ENCODE results near the gene ZFTA. TPM values are rescaled to one million over a fixed set of nuclear protein-coding genes. Genes with fewer than 3 reads are reported as not detected.

Gene ZFTA
- total and polyA plus RNA-seq, 7 experiments from 2014 or later = 0.04 to 3.6 (median 2.4) TPM

- peak overlapping the region in 1 of 9 donors; percentile 32 for H3K27ac Mint-ChIP-seq
- H3K4me3 ChIP-seq (ENCODE audit: low read length) = no peak overlapping the region
- intact Hi-C loops (cut with micrococcal nuclease) = loop anchor here (2.0 to 10.0 kb wide), 5 partner anchors 42 to 205 kb away; partner anchors contain the start of genes SPINDOC (in 2 of the 2), COX8A (in 1 of the 2), MARK2 (in 1 of the 2) and RTN3 (in 1 of the 2)
Observed at GRCh38 chr11:63769714-63770455, 1.3 kb upstream of the ZFTA start.

GRCh38 chr11:63769042-63769713 is 603 bp upstream of the ZFTA start:
- H3K27ac Mint-ChIP-seq = no peak overlapping the region
- Histone ChIP-seq H3K4me3 (ENCODE audit: low read length) (no peak overlapping the region), H3K36me3 (ENCODE audit: control insufficient read depth in 2 of 3, insufficient read depth in 3 of 3, low read length in 3 of 3) (no peaks in the 10 kb centered on the region), H3K9me3 (ENCODE audit: control insufficient read depth in 2 of 3, low read length in 3 of 3) (no peaks in the 10 kb centered on the region), H3K27ac (ENCODE audit: low read depth, low read length) (no peak overlapping the region), H3K4me1 (ENCODE audit: control insufficient read depth in 2 of 2, insufficient read depth in 2 of 2, low read length in 2 of 2) (peaks cover 6 to 9% of the 10 kb centered on the region in 2 donors), H3K27me3 (ENCODE audit: control insufficient read depth in 2 of 2, insufficient read depth in 2 of 2, low read length in 2 of 2) (peaks cover 0 to 9% of the 10 kb centered on the region in 2 donors)
- intact Hi-C loops (cut with micrococcal nuclease) = loop anchor here (2.0 to 10.0 kb wide), 5 partner anchors 43 to 206 kb away; partner anchors contain the start of genes SPINDOC (in 2 of the 2), COX8A (in 1 of the 2), MARK2 (in 1 of the 2) and RTN3 (in 1 of the 2)
- CTCF ChIA-PET = interaction anchor here (1.4 to 1.7 kb wide), 2 partner anchors 174 to 384 kb away, joined by 3 to 6 read pairs; no protein-coding TSS in a partner anchor
- H3K36me3 Mint-ChIP-seq = peaks cover 0 to 4% (median 0%) of the 10 kb centered on the region in 5 donors
- peaks cover 0 to 40% (median 9%) of the 10 kb centered on the region in 5 donors for H3K27me3 Mint-ChIP-seq
- peak overlapping the region in 5 of 10 donors; percentile 16 to 73 (median 41) for H3K4me3 Mint-ChIP-seq
- ATAC-seq (peak; percentile 40), DNase-seq (peak in 6 of 9 donors; percentile 6 to 60 (median 18))
- POLR2A ChIA-PET = interaction anchor here (0.6 kb wide), 1 partner anchor 200 kb away, joined by 6 read pairs; no protein-coding TSS in a partner anchor
- H3K9me3 Mint-ChIP-seq = peaks cover 0 to 2% (median 0%) of the 10 kb centered on the region in 11 donors
- peaks cover 6 to 14% (median 8%) of the 10 kb centered on the region in 7 donors for H3K4me1 Mint-ChIP-seq

More at GRCh38 chr11:63769714-63770455, 1.3 kb upstream of the ZFTA start:
- Mint-ChIP-seq H3K4me1 (peaks cover 6 to 14% (median 8%) of the 10 kb centered on the region in 7 donors), H3K27me3 (peaks cover 0 to 40% (median 9%) of the 10 kb centered on the region in 5 donors), H3K9me3 (peaks cover 0 to 2% (median 0%) of the 10 kb centered on the region in 11 donors), H3K36me3 (peaks cover 0 to 4% (median 0%) of the 10 kb centered on the region in 5 donors), H3K4me3 (peak overlapping the region; percentile 62 to 81 (median 74))
- DNase-seq (peak in 1 of 9 donors; percentile 4), ATAC-seq (no peak)
- no peaks in the 10 kb centered on the region for H3K36me3 ChIP-seq (ENCODE audit: control insufficient read depth in 2 of 3, insufficient read depth in 3 of 3, low read length in 3 of 3)
- no peak overlapping the region for H3K27ac ChIP-seq (ENCODE audit: low read depth, low read length)
- peaks cover 0 to 9% of the 10 kb centered on the region in 2 donors for H3K27me3 ChIP-seq (ENCODE audit: control insufficient read depth in 2 of 2, insufficient read depth in 2 of 2, low read length in 2 of 2)
- ChIA-PET CTCF (interaction anchor here (0.7 to 1.4 kb wide), 2 partner anchors 84 to 173 kb away, joined by 3 read pairs; no protein-coding TSS in a partner anchor), POLR2A (no interaction called here)
- peaks cover 6 to 9% of the 10 kb centered on the region in 2 donors for H3K4me1 ChIP-seq (ENCODE audit: control insufficient read depth in 2 of 2, insufficient read depth in 2 of 2, low read length in 2 of 2)
- H3K9me3 ChIP-seq (ENCODE audit: control insufficient read depth in 2 of 3, low read length in 3 of 3) = no peaks in the 10 kb centered on the region

- Histone ChIP-seq H3K4me1 (ENCODE audit: control insufficient read depth in 2 of 2, insufficient read depth in 2 of 2, low read length in 2 of 2) (peaks cover 6 to 9% of the 10 kb centered on the region in 2 donors), H3K27ac (ENCODE audit: low read depth, low read length) (peak overlapping the region; percentile 60), H3K27me3 (ENCODE audit: control insufficient read depth in 2 of 2, insufficient read depth in 2 of 2, low read length in 2 of 2) (peaks cover 0 to 9% of the 10 kb centered on the region in 2 donors), H3K4me3 (ENCODE audit: low read length) (peak overlapping the region; percentile 77), H3K9me3 (ENCODE audit: control insufficient read depth in 2 of 3, low read length in 3 of 3) (no peaks in the 10 kb centered on the region), H3K36me3 (ENCODE audit: control insufficient read depth in 2 of 3, insufficient read depth in 3 of 3, low read length in 3 of 3) (no peaks in the 10 kb centered on the region)
- Mint-ChIP-seq H3K4me1 (peaks cover 6 to 14% (median 8%) of the 10 kb centered on the region in 7 donors), H3K36me3 (peaks cover 0 to 4% (median 0%) of the 10 kb centered on the region in 5 donors), H3K27me3 (peaks cover 0 to 29% (median 5%) of the 10 kb centered on the region in 5 donors), H3K27ac (peak overlapping the region; percentile 34 to 94 (median 83)), H3K9me3 (peaks cover 0 to 2% (median 0%) of the 10 kb centered on the region in 11 donors), H3K4me3 (peak overlapping the region; percentile 87 to 99 (median 92))
- ChIA-PET CTCF (interaction anchor here (0.7 to 1.7 kb wide), 6 partner anchors 71 to 385 kb away, joined by 3 to 6 read pairs (median 3); partner anchors contain the start of gene MARK2), POLR2A (interaction anchor here (0.6 to 1.0 kb wide), 3 partner anchors 36 to 166 kb away, joined by 3 read pairs; no protein-coding TSS in a partner anchor)
- DNase-seq (peak in 8 of 9 donors; percentile 17 to 52 (median 36)), ATAC-seq (peak; percentile 35)
- intact Hi-C loops (cut with micrococcal nuclease) = loop anchor here (1.0 to 10.0 kb wide), 10 partner anchors 45 to 381 kb away; partner anchors contain the start of genes SPINDOC (in 2 of the 2), ATL3 (in 1 of the 2), COX8A (in 1 of the 2) and MARK2 (in 1 of the 2)
Observed at GRCh38 chr11:63767565-63768236, 874 bp downstream of the ZFTA start.

- Mint-ChIP-seq H3K4me1 (peaks cover 6 to 14% (median 8%) of the 10 kb centered on the region in 7 donors), H3K9me3 (peaks cover 0 to 2% (median 0%) of the 10 kb centered on the region in 11 donors), H3K27me3 (peaks cover 0 to 25% (median 4%) of the 10 kb centered on the region in 5 donors), H3K36me3 (peaks cover 0 to 4% (median 0%) of the 10 kb centered on the region in 5 donors), H3K4me3 (peak overlapping the region; percentile 87 to 99 (median 92)), H3K27ac (peak overlapping the region in 8 of 9 donors; percentile 37 to 94 (median 84))
- intact Hi-C loops (cut with micrococcal nuclease) = loop anchor here (2.0 to 10.0 kb wide), 5 partner anchors 45 to 382 kb away; partner anchors contain the start of genes COX8A (in 1 of the 2), RTN3 (in 1 of the 2) and SPINDOC (in 1 of the 2)
- Histone ChIP-seq H3K27ac (ENCODE audit: low read depth, low read length) (peak overlapping the region; percentile 60), H3K27me3 (ENCODE audit: control insufficient read depth in 2 of 2, insufficient read depth in 2 of 2, low read length in 2 of 2) (peaks cover 0 to 9% of the 10 kb centered on the region in 2 donors), H3K4me3 (ENCODE audit: low read length) (peak overlapping the region; percentile 77), H3K9me3 (ENCODE audit: control insufficient read depth in 2 of 3, low read length in 3 of 3) (no peaks in the 10 kb centered on the region), H3K36me3 (ENCODE audit: control insufficient read depth in 2 of 3, insufficient read depth in 3 of 3, low read length in 3 of 3) (no peaks in the 10 kb centered on the region), H3K4me1 (ENCODE audit: control insufficient read depth in 2 of 2, insufficient read depth in 2 of 2, low read length in 2 of 2) (peaks cover 6 to 9% of the 10 kb centered on the region in 2 donors)
- no peak for DNase-seq
- ChIA-PET POLR2A (interaction anchor here (1.0 kb wide), 1 partner anchor 70 kb away, joined by 3 read pairs; no protein-coding TSS in a partner anchor), CTCF (interaction anchor here (0.7 to 1.3 kb wide), 4 partner anchors 72 to 380 kb away, joined by 3 to 5 read pairs (median 3); partner anchors contain the start of gene MARK2)
- no peak for ATAC-seq
Observed at GRCh38 chr11:63767267-63767564, 1.4 kb downstream of the ZFTA start.

- peaks cover 0 to 2% (median 0%) of the 10 kb centered on the region in 11 donors for H3K9me3 Mint-ChIP-seq
- ChIA-PET CTCF (interaction anchor here (0.6 to 1.3 kb wide), 4 partner anchors 44 to 394 kb away, joined by 3 to 5 read pairs (median 3); partner anchors contain the start of gene MARK2), POLR2A (no interaction called here)
- intact Hi-C loops (cut with micrococcal nuclease) = loop anchor here (2.0 to 10.0 kb wide), 5 partner anchors 46 to 382 kb away; partner anchors contain the start of genes COX8A (in 1 of the 2), RTN3 (in 1 of the 2) and SPINDOC (in 1 of the 2)
- H3K9me3 ChIP-seq (ENCODE audit: control insufficient read depth in 2 of 3, low read length in 3 of 3) = no peaks in the 10 kb centered on the region
- no peak for DNase-seq
- no peak overlapping the region for H3K27ac ChIP-seq (ENCODE audit: low read depth, low read length)
- peaks cover 6 to 9% of the 10 kb centered on the region in 2 donors for H3K4me1 ChIP-seq (ENCODE audit: control insufficient read depth in 2 of 2, insufficient read depth in 2 of 2, low read length in 2 of 2)
- peak overlapping the region in 9 of 10 donors; percentile 52 to 99 (median 92) for H3K4me3 Mint-ChIP-seq
- H3K4me1 Mint-ChIP-seq = peaks cover 6 to 14% (median 8%) of the 10 kb centered on the region in 7 donors
- ATAC-seq = no peak
- H3K36me3 Mint-ChIP-seq = peaks cover 0 to 4% (median 0%) of the 10 kb centered on the region in 5 donors
- H3K27me3 ChIP-seq (ENCODE audit: control insufficient read depth in 2 of 2, insufficient read depth in 2 of 2, low read length in 2 of 2) = peaks cover 0 to 9% of the 10 kb centered on the region in 2 donors
- no peaks in the 10 kb centered on the region for H3K36me3 ChIP-seq (ENCODE audit: control insufficient read depth in 2 of 3, insufficient read depth in 3 of 3, low read length in 3 of 3)
- H3K27me3 Mint-ChIP-seq = peaks cover 0 to 22% (median 4%) of the 10 kb centered on the region in 5 donors
- H3K4me3 ChIP-seq (ENCODE audit: low read length) = no peak overlapping the region
- H3K27ac Mint-ChIP-seq = peak overlapping the region in 3 of 9 donors; percentile 28 to 68 (median 38)
Observed at GRCh38 chr11:63766531-63767235, 1.9 kb downstream of the ZFTA start.

Data from naive thymus-derived CD4-positive, alpha-beta T cell (primary cell).